HG02623 (cell line): ENCODE data around the gene LIPC.

ENCODE experiments used
- ATAC-seq: cut with Tn5 transposase; IDR thresholded peaks from one replicate; pipeline ENCODE4 v1.9.1; 2021; ENCODE audit warnings: moderate library complexity; ENCODE audit not compliant: unreplicated experiment

LIPC gene

DNA sequence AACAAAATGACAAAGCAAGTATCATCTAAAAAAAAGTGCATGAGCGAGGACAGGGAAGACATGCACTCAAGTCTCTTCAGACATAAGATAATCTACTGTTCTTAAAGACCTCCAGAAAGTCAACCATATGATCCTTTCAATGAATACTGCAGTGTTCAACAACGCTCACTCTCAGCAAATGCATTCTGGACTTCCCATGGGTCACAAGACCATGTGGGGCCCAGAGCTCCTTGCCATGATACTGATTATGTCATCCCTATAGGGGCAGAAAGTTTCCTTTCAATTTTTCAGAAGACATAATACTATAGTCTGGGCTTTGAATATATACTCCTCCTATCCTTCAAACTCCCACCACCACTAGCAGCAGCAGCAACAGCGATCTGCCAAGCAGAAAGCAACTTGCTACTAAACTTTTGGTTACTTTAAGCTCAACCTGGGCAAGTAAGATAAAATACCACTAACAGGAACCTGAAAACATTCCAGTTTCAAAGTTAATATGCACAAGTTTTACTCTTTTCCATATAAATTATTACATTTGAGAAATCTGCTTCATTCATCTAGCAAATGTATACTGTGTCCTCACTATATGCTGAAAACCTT is 174.2 kb downstream of the LIPC start:
- ATAC-seq, result no peak

DNA sequence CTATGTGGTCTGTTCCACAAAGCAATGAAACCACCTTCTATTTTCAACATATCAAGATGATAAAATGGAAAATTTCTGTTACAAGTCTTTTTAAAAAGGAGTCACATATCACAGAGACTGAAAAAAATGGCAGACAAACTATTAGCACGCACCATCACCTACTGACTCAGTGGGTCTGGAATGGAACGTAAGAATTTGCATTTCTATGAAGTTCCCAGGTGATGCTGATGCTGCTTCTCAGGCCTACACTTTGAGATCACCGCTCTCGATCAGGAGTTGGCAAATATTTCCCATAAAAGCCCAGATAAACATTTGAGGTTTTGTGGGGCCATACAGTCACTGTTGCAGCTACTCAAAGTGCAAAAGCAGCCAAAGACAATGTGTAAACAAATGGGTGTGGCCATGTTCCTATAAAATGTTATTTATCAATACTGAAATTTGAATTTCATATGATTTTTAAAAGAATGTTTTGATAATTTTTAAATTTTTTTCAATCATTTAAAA is 174.8 kb downstream of the LIPC start:
- ATAC-seq, result no peak

DNA sequence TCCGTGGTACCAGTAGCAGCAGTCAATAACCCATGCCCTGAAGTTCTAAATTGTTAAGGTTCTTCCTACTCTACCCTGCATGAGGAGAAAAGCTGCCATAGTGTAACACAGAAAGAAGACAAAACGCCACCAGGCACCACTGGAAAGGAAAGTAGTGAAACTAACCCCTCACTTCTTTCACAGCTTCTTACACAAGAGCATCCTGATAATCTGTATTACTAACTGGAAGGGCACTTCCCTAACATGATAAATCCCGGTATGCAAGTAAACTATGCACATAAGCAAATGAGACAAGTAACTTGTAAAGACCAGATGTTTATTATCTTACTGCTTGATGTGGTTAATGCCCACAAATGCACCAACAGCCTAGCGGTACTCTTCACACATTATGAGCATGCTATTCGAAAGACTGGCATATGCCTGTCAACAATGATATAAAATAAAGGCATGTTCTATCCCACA is 176.4 kb downstream of the LIPC start:
- no peak for ATAC-seq

DNA sequence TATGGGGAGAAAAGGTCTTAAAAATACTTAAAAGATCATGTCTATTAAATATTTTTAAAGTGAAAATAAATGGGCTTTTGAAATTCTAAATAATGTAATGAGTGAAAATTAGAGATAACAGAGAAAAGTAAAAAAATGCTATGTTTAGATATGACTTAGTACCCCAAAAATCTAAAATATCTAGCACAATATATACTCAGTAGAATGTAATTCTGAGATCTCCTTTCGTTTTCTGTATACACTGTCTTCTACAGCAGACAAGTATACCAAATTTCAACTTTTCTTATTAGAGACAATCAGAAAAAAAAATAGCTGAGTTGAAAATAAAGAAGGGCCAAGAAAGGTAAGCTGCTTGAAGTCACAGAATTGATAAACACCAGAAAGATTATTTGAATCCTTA is 176.9 kb downstream of the LIPC start:
- no peak for ATAC-seq

DNA sequence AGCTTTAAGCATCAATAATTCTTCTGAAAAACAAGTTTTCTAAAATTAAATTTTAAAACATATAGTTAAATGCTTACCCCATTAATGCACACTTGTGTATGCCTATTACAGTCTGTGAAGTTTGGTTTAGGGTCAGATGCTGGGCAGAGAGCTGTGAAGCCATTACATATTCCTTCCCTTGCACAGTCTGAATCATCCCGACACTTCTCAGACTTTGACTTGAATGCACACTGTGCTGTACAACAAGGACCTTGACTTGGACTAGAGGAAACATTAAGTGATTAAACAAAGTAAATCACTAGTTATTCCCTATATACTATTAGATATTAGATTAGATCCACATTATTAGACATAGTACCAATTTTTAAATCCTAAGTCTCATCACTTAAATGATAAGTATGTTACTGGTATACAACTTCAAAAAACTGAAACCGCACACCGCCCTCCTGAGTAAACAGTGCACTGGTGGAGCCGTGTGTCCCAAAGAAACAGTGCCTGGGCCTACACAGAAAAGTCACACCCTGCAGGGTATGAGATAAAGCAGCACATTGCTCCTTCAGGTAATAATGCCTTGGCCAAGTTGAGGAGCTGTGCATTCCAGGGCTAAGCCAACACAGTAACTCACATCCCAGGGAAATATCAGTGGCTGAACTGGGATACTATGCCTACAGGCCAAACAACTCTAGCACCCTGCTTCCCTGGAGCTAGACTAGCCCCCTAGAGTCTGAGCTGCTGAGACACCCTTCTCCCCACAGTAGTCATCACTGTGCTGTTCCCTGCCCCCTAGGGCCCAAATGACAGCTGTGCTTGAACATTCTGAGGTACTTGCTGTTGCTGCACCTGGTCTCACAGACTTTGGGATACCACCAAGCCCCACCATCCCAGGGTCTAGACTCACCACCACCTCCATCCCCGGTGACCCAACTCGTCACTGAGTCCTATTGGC is 180.2 kb downstream of the LIPC start:
- no peak for ATAC-seq

DNA sequence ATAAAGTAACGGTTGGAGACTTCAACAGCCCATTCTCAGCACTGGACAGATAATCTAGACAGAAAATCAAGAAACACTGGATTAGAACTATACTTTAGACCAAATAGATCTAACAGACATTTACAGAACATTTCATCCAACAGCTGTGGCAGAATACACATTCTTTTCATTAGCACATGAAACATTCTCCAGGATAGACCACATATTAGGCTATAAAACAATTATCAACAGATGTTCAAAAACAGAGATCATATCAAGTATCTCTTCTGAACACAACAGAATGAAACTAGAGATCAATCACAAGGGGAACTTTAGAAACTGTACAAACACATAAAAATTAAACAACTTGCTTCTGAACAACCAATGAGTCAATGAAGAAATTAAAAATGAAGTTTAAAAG is 184.4 kb downstream of the LIPC start:
- no peak for ATAC-seq
